Measurements from ENCODE around the gene SPOUT1. TPM values are rescaled to one million over a fixed set of nuclear protein-coding genes. Genes with fewer than 3 reads are reported as not detected.
"Not testable (repeated sequence)": the region's sequence is repeated elsewhere in the genome, so short reads cannot be mapped to it uniquely, and the experiment has no call there.

Gene SPOUT1
- total RNA-seq, 5 donors from 2014 or later (not counting 1 experiment from before 2014, with no cell fraction given): 43.7 to 89.4 (median 82.6) TPM

- H3K27me3 ChIP-seq (replicated peaks in 1 of 2; ENCODE audit: control insufficient read depth in 2 of 2, extremely low read depth in 1 of 2, insufficient read depth in 2 of 2, low read length in 1 of 2); POLR2A ChIA-PET; H3K4me1 Mint-ChIP-seq; H3K27me3 Mint-ChIP-seq; H3K4me3 Mint-ChIP-seq; H3K27ac ChIP-seq (ENCODE audit: low read length); ATAC-seq (replicated peaks in 1 of 4); H3K9me3 ChIP-seq; H3K4me1 ChIP-seq (ENCODE audit: control insufficient read depth in 1 of 2, extremely low read depth in 1 of 2, insufficient read depth in 2 of 2, low read length in 2 of 2); H3K27ac Mint-ChIP-seq; H3K36me3 ChIP-seq (ENCODE audit: control insufficient read depth in 2 of 2, extremely low read depth in 1 of 2, insufficient read depth in 1 of 2, low read length in 1 of 2); H3K4me3 ChIP-seq (ENCODE audit: control insufficient read depth in 1 of 2, extremely low read depth in 1 of 2, low read length in 1 of 2): not testable (repeated sequence)
- peak in 4 of 35 experiments; percentile 6 to 36 (median 16) for DNase-seq
- CTCF ChIA-PET: interaction anchor here in 1 of 2 donors (0.6 kb wide), 1 partner anchor 42 kb away, joined by 3 read pairs; no protein-coding TSS in a partner anchor
- Mint-ChIP-seq H3K9me3 (peaks cover 5 to 17% (median 12%) of the 10 kb centered on the region in 3 donors), H3K36me3 (peaks cover 26% of the 10 kb centered on the region)
- WGBS (ENCODE audit: insufficient coverage): 96% methylated on average over 4 of the region's 10 CpGs
These were observed 22.4 kb upstream of the SPOUT1 start for GRCh38 chr9:128851779-128852600.

DNA sequence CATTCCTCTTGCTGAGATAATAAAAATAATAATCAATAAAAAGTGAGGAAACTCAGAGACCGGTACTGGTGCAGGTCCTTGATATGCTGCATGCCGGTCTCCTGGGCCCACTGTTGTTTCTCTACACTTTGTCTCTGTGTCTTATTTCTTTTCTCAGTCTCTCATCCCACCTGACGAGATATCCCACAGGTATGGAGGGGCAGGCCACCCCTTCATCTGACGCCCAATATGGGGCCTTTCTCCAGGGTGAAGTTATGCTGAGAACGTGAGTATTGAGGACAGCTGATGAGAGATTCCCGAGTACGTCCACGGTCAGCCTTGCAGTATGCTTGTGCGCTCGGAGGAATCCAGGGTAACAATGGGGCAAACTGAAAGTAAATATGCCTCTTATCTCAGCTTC lies 21.4 kb upstream of the SPOUT1 start:
- not testable (repeated sequence) for ATAC-seq (replicated peaks in 1 of 4); H3K4me3 Mint-ChIP-seq
- H3K9me3 Mint-ChIP-seq: peaks cover 5 to 17% (median 12%) of the 10 kb centered on the region in 3 donors

GRCh38 chr9:128847803-128848202 lies 18.2 kb upstream of the SPOUT1 start:
- Mint-ChIP-seq H3K27ac (no peak overlapping the region), H3K36me3 (peaks cover 29% of the 10 kb centered on the region), H3K9me3 (peaks cover 5 to 17% (median 12%) of the 10 kb centered on the region in 3 donors), H3K27me3 (no peaks in the 10 kb centered on the region), H3K4me3 (no peak overlapping the region), H3K4me1 (no peaks in the 10 kb centered on the region)
- WGBS (ENCODE audit: insufficient coverage): 100% methylated on average over 1 of the region's 1 CpG
- ATAC-seq (replicated peaks in 1 of 4) (no peak), DNase-seq (no peak)
- Histone ChIP-seq H3K4me3 (ENCODE audit: control insufficient read depth in 1 of 2, extremely low read depth in 1 of 2, low read length in 1 of 2) (no peak overlapping the region), H3K27ac (ENCODE audit: low read length) (no peak overlapping the region), H3K27me3 (replicated peaks in 1 of 2; ENCODE audit: control insufficient read depth in 2 of 2, extremely low read depth in 1 of 2, insufficient read depth in 2 of 2, low read length in 1 of 2) (no peaks in the 10 kb centered on the region), H3K9me3 (peaks cover 2% of the 10 kb centered on the region), H3K36me3 (ENCODE audit: control insufficient read depth in 2 of 2, extremely low read depth in 1 of 2, insufficient read depth in 1 of 2, low read length in 1 of 2) (peaks cover 1 to 3% of the 10 kb centered on the region in 2 donors), H3K4me1 (ENCODE audit: control insufficient read depth in 1 of 2, extremely low read depth in 1 of 2, insufficient read depth in 2 of 2, low read length in 2 of 2) (no peaks in the 10 kb centered on the region)
- POLR2A ChIA-PET: no interaction called here
- CTCF ChIA-PET: interaction anchor here in 1 of 2 donors (0.5 kb wide), 1 partner anchor 337 kb away, joined by 7 read pairs; no protein-coding TSS in a partner anchor

More for the DNA sequence above, 21.4 kb upstream of the SPOUT1 start:
- H3K9me3 ChIP-seq; DNase-seq; H3K27me3 Mint-ChIP-seq; H3K4me1 ChIP-seq (ENCODE audit: control insufficient read depth in 1 of 2, extremely low read depth in 1 of 2, insufficient read depth in 2 of 2, low read length in 2 of 2); CTCF ChIA-PET; H3K4me1 Mint-ChIP-seq; H3K36me3 ChIP-seq (ENCODE audit: control insufficient read depth in 2 of 2, extremely low read depth in 1 of 2, insufficient read depth in 1 of 2, low read length in 1 of 2); POLR2A ChIA-PET; H3K4me3 ChIP-seq (ENCODE audit: control insufficient read depth in 1 of 2, extremely low read depth in 1 of 2, low read length in 1 of 2); H3K27ac ChIP-seq (ENCODE audit: low read length); H3K27me3 ChIP-seq (replicated peaks in 1 of 2; ENCODE audit: control insufficient read depth in 2 of 2, extremely low read depth in 1 of 2, insufficient read depth in 2 of 2, low read length in 1 of 2); H3K27ac Mint-ChIP-seq: not testable (repeated sequence)
- H3K36me3 Mint-ChIP-seq: peaks cover 26% of the 10 kb centered on the region
- whole genome bisulfite sequencing (ENCODE audit: insufficient coverage): no CpG with 5 or more reads among the region's 10 CpGs

DNA sequence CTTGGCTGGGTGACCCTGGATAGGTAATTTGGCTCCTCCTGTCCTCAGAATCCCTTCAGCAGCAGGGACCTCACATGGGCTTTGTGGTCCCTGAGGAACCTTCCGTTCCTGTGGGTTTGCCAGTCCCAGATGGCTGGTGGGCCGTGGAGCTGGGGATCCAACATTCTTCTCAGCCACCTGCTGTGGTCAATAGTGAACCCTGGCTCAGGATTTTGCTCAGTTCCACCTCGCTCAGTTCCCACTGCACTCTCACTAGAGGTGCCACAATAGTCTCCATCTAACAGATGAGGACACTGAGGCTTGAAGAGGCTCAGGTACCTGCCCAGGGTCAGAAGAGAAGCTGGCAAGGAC lies 17.1 kb upstream of the SPOUT1 start:
- ATAC-seq (replicated peaks in 1 of 4) (no peak), DNase-seq (no peak)
- Mint-ChIP-seq H3K27me3 (no peaks in the 10 kb centered on the region), H3K27ac (no peak overlapping the region), H3K9me3 (peaks cover 5 to 17% (median 12%) of the 10 kb centered on the region in 3 donors), H3K4me1 (no peaks in the 10 kb centered on the region), H3K4me3 (no peak overlapping the region), H3K36me3 (peaks cover 34% of the 10 kb centered on the region)
- peaks cover 2% of the 10 kb centered on the region for H3K9me3 ChIP-seq
- no peak overlapping the region for H3K27ac ChIP-seq (ENCODE audit: low read length)
- ChIA-PET POLR2A (no interaction called here), CTCF (no interaction called here)
- peaks cover under 1 to 12% of the 10 kb centered on the region in 2 donors for H3K36me3 ChIP-seq (ENCODE audit: control insufficient read depth in 2 of 2, extremely low read depth in 1 of 2, insufficient read depth in 1 of 2, low read length in 1 of 2)
- H3K4me1 ChIP-seq (ENCODE audit: control insufficient read depth in 1 of 2, extremely low read depth in 1 of 2, insufficient read depth in 2 of 2, low read length in 2 of 2): no peaks in the 10 kb centered on the region
- 91% methylated on average over 3 of the region's 3 CpGs for WGBS (ENCODE audit: insufficient coverage)
- H3K4me3 ChIP-seq (ENCODE audit: control insufficient read depth in 1 of 2, extremely low read depth in 1 of 2, low read length in 1 of 2): no peak overlapping the region
- no peaks in the 10 kb centered on the region for H3K27me3 ChIP-seq (replicated peaks in 1 of 2; ENCODE audit: control insufficient read depth in 2 of 2, extremely low read depth in 1 of 2, insufficient read depth in 2 of 2, low read length in 1 of 2)

GRCh38 chr9:128845186-128845931 lies 15.8 kb upstream of the SPOUT1 start:
- POLR2A ChIA-PET: interaction anchor here in 1 of 2 donors (0.6 kb wide), 1 partner anchor 81 kb away, joined by 3 read pairs; no protein-coding TSS in a partner anchor

DNA sequence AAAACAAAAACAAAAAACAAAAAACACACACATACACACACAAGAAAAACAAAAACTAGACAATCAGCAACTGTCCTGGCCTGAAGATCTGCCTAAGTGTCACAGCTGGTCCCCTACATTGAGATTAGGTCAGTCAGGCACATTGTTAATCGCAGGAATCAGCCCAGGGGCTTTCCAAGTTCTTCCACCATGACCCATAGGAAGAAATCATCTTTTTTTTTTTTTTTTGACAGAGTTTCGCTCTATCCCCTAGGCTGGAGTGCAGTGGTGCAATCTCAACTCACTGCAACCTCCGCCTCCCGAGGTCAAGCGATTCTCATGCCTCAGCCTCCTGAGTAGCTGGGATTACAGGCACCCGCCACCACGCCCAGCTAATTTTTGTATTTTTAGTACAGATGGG lies 13.6 kb upstream of the SPOUT1 start:
- H3K27ac Mint-ChIP-seq; H3K9me3 Mint-ChIP-seq; H3K4me3 Mint-ChIP-seq; H3K27me3 ChIP-seq (replicated peaks in 1 of 2; ENCODE audit: control insufficient read depth in 2 of 2, extremely low read depth in 1 of 2, insufficient read depth in 2 of 2, low read length in 1 of 2); CTCF ChIA-PET; H3K27me3 Mint-ChIP-seq; H3K4me1 ChIP-seq (ENCODE audit: control insufficient read depth in 1 of 2, extremely low read depth in 1 of 2, insufficient read depth in 2 of 2, low read length in 2 of 2); DNase-seq; H3K4me1 Mint-ChIP-seq; H3K4me3 ChIP-seq (ENCODE audit: control insufficient read depth in 1 of 2, extremely low read depth in 1 of 2, low read length in 1 of 2); ATAC-seq (replicated peaks in 1 of 4); H3K9me3 ChIP-seq; H3K27ac ChIP-seq (ENCODE audit: low read length): not testable (repeated sequence)
- H3K36me3 Mint-ChIP-seq: peaks cover 23% of the 10 kb centered on the region
- POLR2A ChIA-PET: interaction anchor here in 1 of 2 donors (0.7 kb wide), 1 partner anchor 64 kb away, joined by 3 read pairs; no protein-coding TSS in a partner anchor
- 83% methylated on average over 1 of the region's 7 CpGs for WGBS (ENCODE audit: insufficient coverage)
- peaks cover 0 to 13% of the 10 kb centered on the region in 2 donors for H3K36me3 ChIP-seq (ENCODE audit: control insufficient read depth in 2 of 2, extremely low read depth in 1 of 2, insufficient read depth in 1 of 2, low read length in 1 of 2)

More at GRCh38 chr9:128845186-128845931, 15.8 kb upstream of the SPOUT1 start:
- CTCF ChIA-PET: no interaction called here
- Histone ChIP-seq H3K4me1 (ENCODE audit: control insufficient read depth in 1 of 2, extremely low read depth in 1 of 2, insufficient read depth in 2 of 2, low read length in 2 of 2) (no peaks in the 10 kb centered on the region), H3K4me3 (ENCODE audit: control insufficient read depth in 1 of 2, extremely low read depth in 1 of 2, low read length in 1 of 2) (no peak overlapping the region), H3K9me3 (no peaks in the 10 kb centered on the region), H3K36me3 (ENCODE audit: control insufficient read depth in 2 of 2, extremely low read depth in 1 of 2, insufficient read depth in 1 of 2, low read length in 1 of 2) (peaks cover 0 to 13% of the 10 kb centered on the region in 2 donors), H3K27me3 (replicated peaks in 1 of 2; ENCODE audit: control insufficient read depth in 2 of 2, extremely low read depth in 1 of 2, insufficient read depth in 2 of 2, low read length in 1 of 2) (no peaks in the 10 kb centered on the region), H3K27ac (ENCODE audit: low read length) (no peak overlapping the region)
- H3K9me3 Mint-ChIP-seq: peaks cover 0 to 4% (median 3%) of the 10 kb centered on the region in 3 donors
- DNase-seq (no peak), ATAC-seq (replicated peaks in 1 of 4) (no peak)
- H3K27me3 Mint-ChIP-seq: no peaks in the 10 kb centered on the region
- peaks cover 25% of the 10 kb centered on the region for H3K36me3 Mint-ChIP-seq
- H3K27ac Mint-ChIP-seq: no peak overlapping the region
- H3K4me1 Mint-ChIP-seq: no peaks in the 10 kb centered on the region
- H3K4me3 Mint-ChIP-seq: no peak overlapping the region
- WGBS (ENCODE audit: insufficient coverage): 91% methylated on average over 11 of the region's 13 CpGs

Data from T-cell (primary cell).